NOMO-1 treated with dmso at 0.1 percent for 144 hours (cell line): ENCODE data around the gene TAS2R43.
"Not testable (repeated sequence)": the region's sequence is repeated elsewhere in the genome, so short reads cannot be mapped to it uniquely, and the experiment has no call there.

ENCODE experiments used
- DNase-seq: peaks from one replicate; lab custom pipeline; 2025; ENCODE audit not compliant: unreplicated experiment; lab: John Stamatoyannopoulos, UW

The TAS2R43 gene

GRCh38 chr12:11062194-11062593, 29.9 kb downstream of the TAS2R43 start, which contains the start of gene TAS2R46:
TSS of gene TAS2R46 (minus strand) at chr12:11062294. CDS start at chr12:11062294, 0 bp downstream.
- DNase-seq, result not testable (repeated sequence)

DNA sequence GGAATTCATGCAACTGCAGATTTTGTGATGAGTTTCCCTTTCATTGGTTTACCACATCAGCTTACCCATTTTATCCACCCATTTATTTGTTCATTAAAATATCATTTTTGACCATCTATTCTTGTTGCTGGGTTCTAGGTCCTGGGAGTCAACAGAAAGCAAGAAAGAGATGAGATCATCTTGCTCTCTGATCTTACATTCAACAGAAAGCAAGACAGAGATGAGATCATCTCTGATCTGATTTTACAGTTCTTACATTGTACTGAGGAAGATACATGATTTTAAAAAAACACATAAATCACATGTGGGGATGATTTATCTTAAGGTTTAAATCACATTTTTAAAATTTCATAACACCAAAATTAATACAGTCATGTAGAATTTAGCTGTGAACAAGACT, 32.3 kb downstream of the TAS2R43 start:
- DNase-seq, result no peak

- DNase-seq, result no peak
Observed at GRCh38 chr12:11059041-11059440, 33.1 kb downstream of the TAS2R43 start.

- no peak for DNase-seq
Observed at GRCh38 chr12:11055306-11055705, 36.8 kb downstream of the TAS2R43 start.

DNA sequence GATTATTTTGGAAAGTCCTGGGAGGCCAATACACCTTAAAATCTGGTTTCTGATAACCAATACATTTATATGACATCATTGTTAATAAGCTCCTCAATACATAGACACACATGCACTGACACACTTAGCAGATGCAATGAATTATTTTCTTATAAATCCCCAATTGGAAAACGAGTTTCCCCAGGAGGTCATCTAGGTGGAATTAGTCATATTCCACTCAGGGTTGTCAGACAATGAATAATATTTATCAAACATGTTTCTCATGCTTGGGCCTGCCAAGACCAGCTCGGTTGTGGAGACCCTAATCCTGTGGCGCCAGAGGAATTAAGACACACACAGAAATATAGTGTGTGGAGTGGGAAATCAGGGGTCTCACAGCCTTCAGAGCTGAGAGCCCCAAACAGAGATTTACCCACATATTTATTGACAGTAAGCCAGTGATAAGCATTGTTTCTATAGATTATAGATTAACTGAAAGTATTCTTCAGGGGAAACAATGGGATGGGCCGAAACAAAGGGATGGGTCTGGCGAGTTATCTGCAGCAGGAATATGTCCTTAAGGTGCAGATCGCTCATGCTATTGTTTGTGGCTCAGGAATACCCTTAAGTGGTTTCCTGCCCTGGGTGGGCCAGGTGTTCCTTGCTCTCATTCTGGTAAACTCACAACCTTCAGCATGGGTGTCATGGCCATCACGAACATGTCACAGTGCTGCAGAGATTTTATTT, 42.1 kb downstream of the TAS2R43 start:
- not testable (repeated sequence) for DNase-seq

GRCh38 chr12:11041366-11041765, 50.7 kb downstream of the TAS2R43 start:
- DNase-seq, result not testable (repeated sequence)
